Ectodermal cell (in vitro differentiated cells): ENCODE measurements around the gene ST3GAL4.

ENCODE experiments used
- H3K27ac ChIP-seq: 2 replicates; pipeline ENCODE4 v1.7.0; 2013; ENCODE audit warnings: mild to moderate bottlenecking, low read depth, low read length; ENCODE audit not compliant: insufficient read depth, poor library complexity, severe bottlenecking
- H3K27me3 ChIP-seq: 2 replicates; pipeline ENCODE4 v1.7.0; 2013; ENCODE audit warnings: mild to moderate bottlenecking, low read length; ENCODE audit not compliant: insufficient read depth, control insufficient read depth, poor library complexity, severe bottlenecking
- H3K36me3 ChIP-seq: one replicate; pipeline ENCODE4 v1.7.0; 2013; ENCODE audit warnings: low read length; ENCODE audit not compliant: control insufficient read depth, insufficient read depth
- H3K4me1 ChIP-seq: one replicate; pipeline ENCODE4 v1.7.0; 2013; ENCODE audit warnings: low read length; ENCODE audit not compliant: control insufficient read depth, insufficient read depth
- H3K4me3 ChIP-seq: 2 replicates; pipeline ENCODE4 v1.7.0; 2013; ENCODE audit warnings: low read depth, low read length, control low read depth; ENCODE audit not compliant: insufficient read depth
- H3K9me3 ChIP-seq: 2 replicates; pipeline ENCODE4 v1.7.0; 2013; ENCODE audit warnings: mild to moderate bottlenecking, low read length, moderate library complexity; ENCODE audit not compliant: control insufficient read depth
- WGBS, 2 experiments: methylation state at CpG; one replicate each; pipeline ENCODE4 v1.1.7; 2013; ENCODE audit warnings: missing lambda C conversion rate in 2 of 2; 5-methylcytosine and 5-hydroxymethylcytosine counted together

Gene ST3GAL4

DNA sequence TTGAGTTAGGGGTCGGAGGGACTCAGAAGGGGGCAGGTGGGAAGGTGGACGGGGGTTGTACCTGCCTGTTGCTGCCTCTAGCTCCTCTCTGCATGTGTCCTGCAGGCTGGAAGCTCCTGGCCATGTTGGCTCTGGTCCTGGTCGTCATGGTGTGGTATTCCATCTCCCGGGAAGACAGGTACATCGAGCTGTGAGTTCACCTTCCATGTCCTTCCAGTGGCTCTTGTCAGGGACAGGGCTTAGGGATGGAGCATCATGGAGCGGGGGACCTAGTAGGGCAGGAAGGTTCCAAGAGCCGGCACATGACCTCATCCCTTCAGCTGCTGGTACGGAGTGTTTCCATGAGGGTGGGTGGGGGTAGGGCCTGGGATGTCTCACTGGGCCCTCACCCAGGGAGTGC lies 50.9 kb downstream of the ST3GAL4 start:
- H3K4me1 ChIP-seq = peaks cover 15% of the 10 kb centered on the region
- H3K9me3 ChIP-seq = no peaks in the 10 kb centered on the region
- H3K36me3 ChIP-seq = peaks cover 7% of the 10 kb centered on the region
- no peak overlapping the region for H3K27ac ChIP-seq
- H3K27me3 ChIP-seq = no peaks in the 10 kb centered on the region
- 93 to 95% methylated on average over 8 of the region's 8 CpGs for WGBS, 2 experiments
- H3K4me3 ChIP-seq = no peak overlapping the region

DNA sequence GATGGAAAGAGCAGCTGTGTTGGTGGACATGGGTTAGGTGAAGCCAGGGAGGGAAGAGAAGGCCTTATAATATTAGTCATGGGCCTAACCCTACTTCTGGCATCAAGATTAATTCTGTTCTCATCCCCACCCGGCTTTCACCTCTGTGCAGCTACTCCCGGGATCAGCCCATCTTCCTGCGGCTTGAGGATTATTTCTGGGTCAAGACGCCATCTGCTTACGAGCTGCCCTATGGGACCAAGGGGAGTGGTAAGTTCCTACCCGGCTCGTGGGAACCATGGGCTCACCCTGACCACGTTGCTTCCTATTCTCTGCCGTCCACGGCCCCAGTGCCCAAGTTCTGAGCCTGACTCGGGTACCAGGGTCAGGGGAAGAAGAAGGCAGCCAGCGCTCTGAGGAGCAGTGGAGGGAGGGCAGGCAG lies 51.6 kb downstream of the ST3GAL4 start:
- Histone ChIP-seq H3K4me3 (no peak overlapping the region), H3K36me3 (peaks cover 7% of the 10 kb centered on the region), H3K27ac (no peak overlapping the region), H3K27me3 (no peaks in the 10 kb centered on the region), H3K9me3 (no peaks in the 10 kb centered on the region), H3K4me1 (peaks cover 15% of the 10 kb centered on the region)
- 91 to 92% methylated on average over 12 of the region's 12 CpGs for WGBS, 2 experiments

DNA sequence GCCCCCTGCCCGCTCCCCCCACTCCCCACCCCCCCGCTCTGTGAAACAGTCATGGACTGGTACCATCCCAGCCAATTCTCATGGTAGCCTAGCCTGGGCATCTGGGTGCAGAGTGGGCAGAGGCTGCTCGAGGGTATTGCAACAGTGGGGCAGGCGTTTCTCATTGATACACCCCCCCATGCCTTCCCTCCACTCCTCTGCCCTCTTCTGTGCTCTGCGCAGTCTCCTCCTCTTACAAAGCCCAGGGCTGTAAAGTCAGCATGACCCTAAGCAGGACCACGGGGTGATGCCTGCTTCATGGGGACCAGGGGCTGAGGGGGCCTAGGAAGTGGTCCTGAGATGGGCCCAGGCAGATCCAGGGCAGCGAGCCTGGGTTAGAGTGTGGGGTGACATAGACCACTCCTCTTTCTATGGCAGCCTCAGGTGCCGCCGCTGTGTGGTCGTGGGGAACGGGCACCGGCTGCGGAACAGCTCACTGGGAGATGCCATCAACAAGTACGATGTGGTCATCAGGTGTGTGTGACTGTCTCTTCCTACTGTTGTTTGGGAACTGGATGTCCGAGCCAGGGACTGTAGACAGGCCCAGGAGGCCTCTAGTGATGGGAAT lies 52.3 kb downstream of the ST3GAL4 start:
- Histone ChIP-seq H3K4me3 (no peak overlapping the region), H3K27me3 (no peaks in the 10 kb centered on the region), H3K9me3 (no peaks in the 10 kb centered on the region), H3K27ac (no peak overlapping the region), H3K36me3 (peaks cover 7% of the 10 kb centered on the region), H3K4me1 (peaks cover 15% of the 10 kb centered on the region)
- 95% methylated on average over 13 to 15 of the region's 15 CpGs for WGBS, 2 experiments

DNA sequence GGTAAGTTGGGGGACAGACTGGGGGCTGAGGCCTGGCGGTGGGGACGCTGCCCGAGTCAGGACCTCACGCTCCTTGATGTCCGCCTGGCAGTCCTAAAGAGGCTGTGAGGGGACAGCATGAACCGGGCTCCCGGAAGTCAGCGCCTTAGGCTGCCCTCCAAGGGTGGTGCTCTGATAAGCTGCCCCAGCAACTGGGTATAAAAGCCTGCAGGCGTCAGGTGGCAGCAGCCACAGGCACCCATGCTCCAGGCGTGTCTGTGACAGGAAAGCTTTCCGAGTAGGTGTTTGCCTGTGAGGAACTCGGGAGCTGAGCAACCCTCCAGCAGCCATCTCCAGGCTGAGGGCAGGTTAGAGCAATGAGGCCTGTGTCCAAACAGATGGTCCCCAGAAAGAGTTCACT lies 53.0 kb downstream of the ST3GAL4 start:
- 91 to 92% methylated on average over 12 of the region's 12 CpGs for WGBS, 2 experiments
- no peak overlapping the region for H3K4me3 ChIP-seq
- H3K36me3 ChIP-seq = peaks cover 9% of the 10 kb centered on the region
- H3K4me1 ChIP-seq = peaks cover 15% of the 10 kb centered on the region
- no peaks in the 10 kb centered on the region for H3K27me3 ChIP-seq
- H3K9me3 ChIP-seq = no peaks in the 10 kb centered on the region
- no peak overlapping the region for H3K27ac ChIP-seq

DNA sequence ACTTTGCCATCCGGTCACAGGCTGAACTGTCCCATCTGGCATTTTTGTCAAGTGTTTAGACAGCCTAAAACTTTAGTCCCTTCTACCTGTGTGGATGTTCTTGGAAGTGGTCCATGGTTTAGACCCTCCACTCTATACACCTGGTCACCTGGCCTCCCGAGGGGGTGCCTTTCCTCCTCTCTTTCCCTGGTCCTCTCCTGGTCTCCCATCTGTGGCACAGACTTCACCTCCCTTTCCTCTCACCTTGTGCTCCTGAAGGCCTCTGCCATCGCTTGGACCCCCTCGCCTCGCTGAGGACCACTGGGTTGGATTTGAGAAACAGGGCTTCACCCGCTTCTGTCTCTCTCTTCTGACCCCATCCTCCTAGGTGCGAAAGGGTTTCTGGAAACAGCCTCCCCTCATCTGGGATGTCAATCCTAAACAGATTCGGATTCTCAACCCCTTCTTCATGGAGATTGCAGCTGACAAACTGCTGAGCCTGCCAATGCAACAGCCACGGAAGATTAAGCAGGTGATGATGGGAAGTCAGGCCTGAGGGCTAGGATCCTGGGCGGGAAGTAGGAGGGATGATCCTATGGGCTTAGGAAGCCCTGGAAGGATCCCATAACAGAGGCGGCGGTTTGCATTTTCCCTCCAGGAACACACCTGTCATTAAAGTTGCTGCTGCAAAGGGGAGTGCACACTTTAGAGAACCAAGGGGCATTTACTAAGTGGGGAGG lies 53.6 kb downstream of the ST3GAL4 start:
- H3K9me3 ChIP-seq = no peaks in the 10 kb centered on the region
- H3K4me3 ChIP-seq = no peak overlapping the region
- H3K27ac ChIP-seq = no peak overlapping the region
- 94 to 97% methylated on average over 12 of the region's 12 CpGs for WGBS, 2 experiments
- peaks cover 12% of the 10 kb centered on the region for H3K36me3 ChIP-seq
- no peaks in the 10 kb centered on the region for H3K27me3 ChIP-seq
- peaks cover 10% of the 10 kb centered on the region for H3K4me1 ChIP-seq

DNA sequence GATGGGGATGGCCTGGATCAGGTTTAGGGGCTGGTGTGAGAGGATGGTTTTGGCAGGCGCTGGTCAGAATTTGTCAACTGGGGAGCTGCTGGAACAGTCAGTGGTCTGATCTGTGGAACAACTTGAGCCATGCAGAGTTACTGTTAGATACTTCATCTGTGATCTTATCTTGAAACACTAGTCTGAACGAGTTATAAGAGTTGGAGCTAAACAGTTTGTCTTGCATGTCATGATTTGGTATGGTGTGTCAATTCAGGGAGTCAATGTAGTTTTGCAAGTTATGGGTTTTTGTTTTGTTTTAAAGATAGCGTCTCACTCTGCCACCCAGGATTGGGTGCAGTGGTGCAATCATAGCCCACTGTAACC lies 54.1 kb downstream of the ST3GAL4 start:
- H3K4me3 ChIP-seq = no peak overlapping the region
- no peaks in the 10 kb centered on the region for H3K27me3 ChIP-seq
- WGBS, 2 experiments = 95 to 96% methylated on average over 3 of the region's 3 CpGs
- H3K36me3 ChIP-seq = peaks cover 12% of the 10 kb centered on the region
- no peak overlapping the region for H3K27ac ChIP-seq
- peaks cover 5% of the 10 kb centered on the region for H3K4me1 ChIP-seq
- H3K9me3 ChIP-seq = no peaks in the 10 kb centered on the region

DNA sequence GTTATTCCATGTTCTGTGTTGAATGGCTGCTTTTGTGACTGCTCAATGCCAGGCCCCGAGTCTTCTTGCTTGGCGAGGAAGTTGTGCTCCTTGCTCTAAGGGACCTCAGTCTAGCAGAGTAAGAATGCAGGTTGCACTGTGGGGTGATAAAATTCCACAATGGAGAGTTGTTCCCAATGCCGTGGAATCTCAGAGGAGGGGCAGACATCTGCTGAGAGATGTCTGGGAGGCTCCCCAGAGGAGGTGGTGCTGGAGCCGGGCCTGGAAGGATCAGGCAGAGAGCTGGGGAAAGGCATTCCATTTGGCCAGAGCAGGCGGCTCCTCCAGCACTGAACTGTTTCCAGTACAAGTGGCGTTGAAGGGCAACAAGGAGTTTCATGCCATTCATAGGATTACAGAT lies 55.2 kb downstream of the ST3GAL4 start:
- Histone ChIP-seq H3K4me1 (no peaks in the 10 kb centered on the region), H3K27me3 (no peaks in the 10 kb centered on the region), H3K9me3 (no peaks in the 10 kb centered on the region), H3K27ac (no peak overlapping the region), H3K36me3 (peaks cover 12% of the 10 kb centered on the region), H3K4me3 (no peak overlapping the region)
- 88 to 91% methylated on average over 6 of the region's 6 CpGs for WGBS, 2 experiments

DNA sequence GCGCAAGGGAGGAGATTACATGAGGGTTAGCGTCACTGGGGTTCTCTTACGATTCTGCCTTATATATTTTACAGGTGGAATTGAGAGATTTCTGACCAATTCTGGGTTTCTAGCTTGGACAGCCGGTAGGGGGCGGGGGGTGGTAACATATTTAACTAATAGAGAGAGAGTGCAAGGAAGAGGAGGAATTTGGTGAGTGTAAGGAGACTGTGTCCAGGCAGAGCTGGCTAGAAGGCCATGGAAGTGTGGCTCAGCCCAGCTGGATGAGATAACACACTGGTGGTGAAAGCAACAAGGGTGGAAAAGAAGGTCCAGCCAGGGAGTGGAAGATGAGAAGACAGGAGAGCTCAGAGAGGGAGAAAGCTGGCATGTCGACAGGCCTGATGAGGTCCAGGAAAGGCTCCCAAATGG lies 56.5 kb downstream of the ST3GAL4 start:
- Histone ChIP-seq H3K4me1 (no peaks in the 10 kb centered on the region), H3K27me3 (peaks cover 3% of the 10 kb centered on the region), H3K36me3 (peaks cover 12% of the 10 kb centered on the region), H3K9me3 (no peaks in the 10 kb centered on the region), H3K27ac (no peak overlapping the region), H3K4me3 (no peak overlapping the region)
- 80 to 83% methylated on average over 6 of the region's 6 CpGs for WGBS, 2 experiments

DNA sequence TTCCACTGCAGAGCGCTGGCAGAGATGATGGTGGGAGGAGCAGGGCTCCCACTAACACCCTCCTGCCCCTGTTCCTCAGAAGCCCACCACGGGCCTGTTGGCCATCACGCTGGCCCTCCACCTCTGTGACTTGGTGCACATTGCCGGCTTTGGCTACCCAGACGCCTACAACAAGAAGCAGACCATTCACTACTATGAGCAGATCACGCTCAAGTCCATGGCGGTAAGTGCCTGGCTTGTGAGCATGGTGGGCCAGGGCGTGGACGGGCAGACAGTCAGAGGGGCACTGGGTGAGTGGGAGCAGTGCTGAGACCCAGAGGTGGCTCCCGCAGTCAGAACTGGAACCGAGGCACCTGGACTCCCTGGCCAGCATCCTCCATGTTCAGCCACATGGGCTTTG lies 57.9 kb downstream of the ST3GAL4 start:
- WGBS, 2 experiments = 94 to 98% methylated on average over 11 of the region's 11 CpGs
- H3K27ac ChIP-seq = no peak overlapping the region
- H3K36me3 ChIP-seq = peaks cover 12% of the 10 kb centered on the region
- no peaks in the 10 kb centered on the region for H3K9me3 ChIP-seq
- H3K27me3 ChIP-seq = peaks cover 6% of the 10 kb centered on the region
- no peak overlapping the region for H3K4me3 ChIP-seq
- no peaks in the 10 kb centered on the region for H3K4me1 ChIP-seq

DNA sequence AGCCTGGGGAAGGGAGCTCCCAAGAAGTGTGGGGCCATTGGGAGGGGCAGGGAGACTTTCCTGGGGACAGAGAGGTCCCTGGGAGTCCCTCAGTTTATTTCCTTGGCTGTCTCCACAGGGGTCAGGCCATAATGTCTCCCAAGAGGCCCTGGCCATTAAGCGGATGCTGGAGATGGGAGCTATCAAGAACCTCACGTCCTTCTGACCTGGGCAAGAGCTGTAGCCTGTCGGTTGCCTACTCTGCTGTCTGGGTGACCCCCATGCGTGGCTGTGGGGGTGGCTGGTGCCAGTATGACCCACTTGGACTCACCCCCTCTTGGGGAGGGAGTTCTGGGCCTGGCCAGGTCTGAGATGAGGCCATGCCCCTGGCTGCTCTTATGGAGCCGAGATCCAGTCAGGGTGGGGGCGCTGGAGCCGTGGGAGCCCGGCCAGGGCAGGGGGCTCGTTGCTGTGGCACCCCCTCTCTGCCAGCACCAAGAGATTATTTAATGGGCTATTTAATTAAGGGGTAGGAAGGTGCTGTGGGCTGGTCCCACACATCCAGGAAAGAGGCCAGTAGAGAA lies 58.4 kb downstream of the ST3GAL4 start:
- 94 to 95% methylated on average over 8 to 9 of the region's 9 CpGs for WGBS, 2 experiments

More for the DNA sequence above, 58.4 kb downstream of the ST3GAL4 start:
- Histone ChIP-seq H3K4me1 (no peaks in the 10 kb centered on the region), H3K27ac (no peak overlapping the region), H3K4me3 (no peak overlapping the region), H3K9me3 (no peaks in the 10 kb centered on the region), H3K27me3 (peaks cover 6% of the 10 kb centered on the region), H3K36me3 (peaks cover 12% of the 10 kb centered on the region)
